ENCODE data around the gene FCGBP.

The FCGBP gene

DNA sequence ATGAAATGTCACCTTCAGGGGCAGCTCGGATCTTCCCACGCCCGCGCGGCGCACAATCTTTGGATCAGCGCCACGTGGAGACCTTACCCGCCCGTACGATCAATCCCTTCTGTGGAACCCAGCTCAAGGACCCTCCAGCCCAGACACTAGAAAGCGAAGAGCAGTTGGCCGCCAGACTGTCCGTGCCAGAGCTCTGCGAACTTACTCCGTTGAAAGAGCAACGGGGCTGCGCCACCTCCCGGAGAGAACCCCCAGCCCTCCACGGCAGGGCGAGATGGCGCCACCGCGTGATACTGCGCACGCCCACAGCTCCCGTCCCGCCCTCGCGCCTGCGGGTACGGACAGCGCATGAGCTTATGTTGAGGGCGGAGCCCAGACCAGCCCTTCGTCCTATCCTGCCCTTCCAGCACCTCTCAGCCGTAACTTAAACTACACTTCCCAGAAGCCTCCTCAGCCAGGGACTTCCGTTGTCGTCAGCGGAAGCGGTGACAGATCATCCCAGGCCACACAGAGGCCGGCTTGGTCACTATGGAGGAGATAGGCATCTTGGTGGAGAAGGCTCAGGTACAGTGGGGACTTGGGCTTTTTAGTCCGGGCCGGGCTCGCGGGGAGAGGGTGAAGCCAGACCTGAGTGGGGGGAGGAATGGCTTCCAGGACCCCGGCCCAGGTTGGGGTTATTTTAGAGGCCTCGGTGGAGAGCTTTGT, 36.4 kb upstream of the FCGBP start, which contains the start of gene PSMC4:
Gene PSMC4 (plus strand): TSS at position 491 of the 705 bp plus-strand sequence. CDS start 38 bp downstream, at position 529.
- POLR2A ChIA-PET, result interaction anchor here (0.6 to 1.5 kb wide), 7 partner anchors 8 to 515 kb away, joined by 3 to 10 read pairs (median 4); partner anchors contain the start of gene ZNF546
- CTCF ChIA-PET, result interaction anchor here (0.6 to 3.9 kb wide), 39 partner anchors 8 to 308 kb away, joined by 3 to 30 read pairs (median 4); partner anchors contain the start of genes DYRK1B, FBL, ZNF546 and ZNF780A
- TF ChIP-seq CTCF (IDR thresholded peaks at IDR 0.05; ENCODE audit: control extremely low read depth, extremely low read depth, low read depth, missing control alignments), result peak; percentile 93
- peak; percentile 99 for DNase-seq (ENCODE audit: extremely low spot score)

DNA sequence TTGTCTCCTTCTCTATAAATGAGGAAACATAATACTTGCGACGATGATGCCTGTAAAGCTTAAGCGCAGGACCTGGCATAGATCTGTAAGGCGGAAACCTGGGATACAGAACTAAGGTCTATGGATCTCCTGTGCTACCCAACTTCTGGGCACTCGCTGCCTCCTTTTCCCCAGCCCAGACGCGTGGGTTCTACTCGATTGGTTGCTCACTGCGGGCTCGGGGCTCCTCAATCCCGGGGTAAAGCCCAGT, 35.9 kb upstream of the FCGBP start:
- CTCF ChIA-PET, result interaction anchor here (0.6 to 3.9 kb wide), 37 partner anchors 9 to 309 kb away, joined by 3 to 30 read pairs (median 5); partner anchors contain the start of genes DYRK1B, FBL, ZNF546 and ZNF780A
- TF ChIP-seq CTCF (IDR thresholded peaks at IDR 0.05; ENCODE audit: control extremely low read depth, extremely low read depth, low read depth, missing control alignments), result no peak
- POLR2A ChIA-PET, result interaction anchor here (0.7 to 1.5 kb wide), 6 partner anchors 8 to 120 kb away, joined by 3 to 10 read pairs (median 5); partner anchors contain the start of gene ZNF546
- peak; percentile 38 for DNase-seq (ENCODE audit: extremely low spot score)

DNA sequence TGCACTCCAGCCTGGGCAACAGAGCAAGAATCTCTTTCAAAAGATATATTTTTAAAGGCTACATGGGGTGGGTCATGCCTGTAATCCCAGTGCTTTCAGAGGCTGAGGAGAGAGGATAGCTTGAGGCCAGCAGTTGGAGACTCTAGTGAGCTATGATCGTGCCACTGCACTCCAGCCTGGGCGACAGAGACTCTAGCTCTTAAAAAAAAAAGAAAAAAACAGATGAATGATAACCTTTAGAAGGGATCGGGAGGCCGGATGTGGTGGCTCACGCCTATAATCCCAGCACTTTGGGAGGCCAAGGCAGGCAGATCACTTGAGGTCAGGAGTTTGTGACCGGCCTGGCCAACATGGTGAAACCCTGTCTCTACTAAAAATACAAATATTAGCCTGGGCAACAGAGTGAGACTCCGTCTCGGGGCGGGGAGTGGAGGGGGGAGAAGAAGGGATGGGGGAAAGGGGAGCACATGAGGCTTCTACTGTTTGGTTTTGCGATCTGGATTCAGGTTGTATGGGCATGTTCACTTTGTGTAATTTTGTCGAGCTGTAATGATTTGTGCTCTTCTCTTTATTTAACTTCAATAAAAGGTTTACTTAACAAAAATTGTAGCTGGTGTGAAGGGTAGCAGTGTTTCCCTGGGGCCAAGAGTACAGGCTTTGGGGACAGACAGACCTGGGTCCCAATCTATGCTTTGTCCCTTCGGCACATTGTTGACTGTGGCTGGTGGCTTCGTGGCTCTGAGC, 35.4 kb upstream of the FCGBP start:
- ChIA-PET POLR2A (interaction anchor here (0.7 to 1.5 kb wide), 5 partner anchors 9 to 27 kb away, joined by 3 to 10 read pairs (median 6); partner anchors contain the start of gene ZNF546), CTCF (interaction anchor here (0.6 to 3.9 kb wide), 35 partner anchors 8 to 309 kb away, joined by 3 to 30 read pairs (median 5); partner anchors contain the start of genes DYRK1B, FBL, ZNF546 and ZNF780A)
- no peak for DNase-seq (ENCODE audit: extremely low spot score)
- no peak for TF ChIP-seq CTCF (IDR thresholded peaks at IDR 0.05; ENCODE audit: control extremely low read depth, extremely low read depth, low read depth, missing control alignments)

GRCh38 chr19:39969266-39969665, 34.8 kb upstream of the FCGBP start:
- DNase-seq (ENCODE audit: extremely low spot score), result no peak
- CTCF ChIA-PET, result interaction anchor here (1.0 to 3.9 kb wide), 7 partner anchors 8 to 296 kb away, joined by 3 to 30 read pairs (median 5); partner anchors contain the start of gene FBL
- POLR2A ChIA-PET, result no interaction called here
- TF ChIP-seq CTCF (IDR thresholded peaks at IDR 0.05; ENCODE audit: control extremely low read depth, extremely low read depth, low read depth, missing control alignments), result no peak

- ChIA-PET POLR2A (no interaction called here), CTCF (interaction anchor here (1.3 to 3.9 kb wide), 6 partner anchors 7 to 295 kb away, joined by 4 to 30 read pairs (median 11); partner anchors contain the start of gene FBL)
- TF ChIP-seq CTCF (IDR thresholded peaks at IDR 0.05; ENCODE audit: control extremely low read depth, extremely low read depth, low read depth, missing control alignments), result no peak
- DNase-seq (ENCODE audit: extremely low spot score), result no peak
These were observed 34.4 kb upstream of the FCGBP start for GRCh38 chr19:39968789-39969188.

DNA sequence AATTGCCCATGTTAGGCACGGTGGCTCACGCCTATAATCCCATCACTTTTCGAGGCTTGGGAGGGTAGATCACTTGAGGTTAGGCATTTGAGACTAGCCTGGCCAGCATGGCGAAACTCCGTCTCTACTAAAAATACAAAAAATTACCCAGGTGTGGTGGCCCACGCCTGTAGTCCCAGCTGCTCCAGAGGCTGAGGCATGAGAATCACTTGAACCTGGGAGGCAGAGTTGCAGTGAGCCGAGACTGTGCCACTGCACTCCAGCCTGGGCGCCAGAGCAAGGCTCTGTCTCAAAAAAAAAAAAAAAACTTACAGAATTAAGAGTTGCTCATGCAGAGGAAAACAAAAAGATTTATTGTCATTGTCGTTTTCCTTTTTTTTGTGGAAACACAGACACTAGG, 33.1 kb upstream of the FCGBP start:
- ChIA-PET POLR2A (no interaction called here), CTCF (no interaction called here)
- TF ChIP-seq CTCF (IDR thresholded peaks at IDR 0.05; ENCODE audit: control extremely low read depth, extremely low read depth, low read depth, missing control alignments), result no peak
- DNase-seq (ENCODE audit: extremely low spot score), result no peak

Data from GM10248 (cell line).